ENCODE results near the gene LCNL1. TPM values are rescaled to one million over a fixed set of nuclear protein-coding genes. Genes with fewer than 3 reads are reported as not detected.

The LCNL1 gene
- total RNA-seq, 2 donors from 2014 or later = 6.4 to 9.6 TPM

DNA sequence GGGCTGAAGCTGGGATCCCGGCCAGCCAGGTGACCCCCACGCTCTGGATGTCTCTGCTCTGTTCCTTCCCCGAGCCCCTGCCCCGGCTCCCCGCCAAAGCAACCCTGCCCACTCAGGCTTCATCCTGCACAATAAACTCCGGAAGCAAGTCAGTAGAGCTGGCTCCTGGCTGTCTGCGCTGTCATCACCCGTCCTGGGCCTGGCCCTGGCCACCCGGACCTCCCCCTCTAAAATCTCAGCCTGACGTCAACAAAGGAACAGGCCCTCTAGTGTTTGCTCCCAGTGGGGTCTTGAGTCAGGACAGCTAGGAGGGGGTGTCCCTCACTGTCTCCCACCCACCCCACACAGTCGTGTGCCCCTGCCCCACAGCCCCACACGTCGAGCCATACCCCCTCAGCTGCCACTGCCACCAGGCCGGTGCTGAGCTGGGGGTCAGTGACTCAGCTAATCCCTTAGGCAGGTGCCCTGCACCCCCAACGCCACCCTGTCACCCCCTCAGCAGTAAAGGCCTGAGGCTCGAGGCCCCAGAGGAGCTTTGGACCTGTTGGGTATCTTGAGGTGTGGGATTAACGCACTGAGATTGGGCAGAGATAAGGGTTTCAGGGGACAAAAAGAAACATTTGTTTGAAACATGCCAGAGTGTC, 1.1 kb upstream of the LCNL1 start:
- intact Hi-C loops (cut with DNase I) = no loop called here
- peak; percentile 2 to 3 for ATAC-seq
- peak; percentile 79 for DNase-seq

DNA sequence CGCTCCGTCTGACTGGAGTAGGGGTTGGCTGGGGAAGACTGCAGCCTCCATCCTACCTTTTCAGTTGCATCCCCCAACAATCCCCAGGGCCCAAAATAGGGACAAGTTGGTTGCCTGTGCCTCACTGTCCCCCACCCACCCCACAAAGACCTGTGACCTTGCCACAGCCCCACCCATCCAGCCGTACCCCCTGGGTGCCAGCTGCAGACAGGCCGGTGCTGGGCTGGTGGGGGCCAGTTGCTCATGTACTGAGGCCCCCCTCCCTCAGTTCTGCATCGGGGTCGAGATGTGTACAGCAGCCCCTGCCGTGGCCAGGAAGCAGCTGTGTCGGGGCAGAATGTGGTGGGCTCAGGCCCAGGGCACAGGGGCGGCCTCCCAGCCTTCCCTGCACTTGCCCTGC, 374 bp downstream of the LCNL1 start:
- intact Hi-C loops (cut with DNase I) = no loop called here
- DNase-seq (no peak), ATAC-seq (no peak)

DNA sequence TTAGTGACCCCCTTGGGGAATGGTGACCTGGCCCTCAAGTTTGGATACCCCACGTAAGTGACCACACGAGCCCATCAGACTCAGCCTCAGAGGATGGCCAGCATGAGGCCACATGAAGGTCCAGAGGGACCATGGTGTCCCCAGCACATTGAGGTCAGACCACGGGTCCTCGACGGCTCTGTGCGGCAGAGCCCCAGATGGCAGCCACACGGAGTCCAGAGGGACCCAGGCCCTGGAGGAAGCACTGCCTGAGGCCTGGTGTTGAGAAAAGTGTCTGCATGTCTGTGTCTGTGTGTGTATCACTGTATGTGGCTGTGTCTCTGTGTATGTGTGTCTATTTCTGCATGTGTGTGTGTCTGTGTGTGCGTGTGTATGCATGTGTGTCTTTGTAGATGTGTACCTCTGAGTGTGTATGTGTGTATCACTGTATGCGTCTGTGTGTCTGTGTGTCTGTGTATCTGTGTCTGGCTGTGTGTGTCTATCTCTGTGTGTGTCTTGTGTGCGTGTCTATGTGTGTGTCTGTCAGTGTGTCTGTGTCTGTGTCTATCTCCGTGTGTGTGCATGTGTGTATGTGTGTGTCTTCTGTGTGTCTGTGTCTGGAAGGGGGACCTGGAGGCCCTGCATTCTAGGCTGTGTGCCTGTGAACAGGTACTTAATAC, 992 bp downstream of the LCNL1 start:
- no peak for DNase-seq
- intact Hi-C loops (cut with DNase I) = no loop called here
- ATAC-seq = no peak

DNA sequence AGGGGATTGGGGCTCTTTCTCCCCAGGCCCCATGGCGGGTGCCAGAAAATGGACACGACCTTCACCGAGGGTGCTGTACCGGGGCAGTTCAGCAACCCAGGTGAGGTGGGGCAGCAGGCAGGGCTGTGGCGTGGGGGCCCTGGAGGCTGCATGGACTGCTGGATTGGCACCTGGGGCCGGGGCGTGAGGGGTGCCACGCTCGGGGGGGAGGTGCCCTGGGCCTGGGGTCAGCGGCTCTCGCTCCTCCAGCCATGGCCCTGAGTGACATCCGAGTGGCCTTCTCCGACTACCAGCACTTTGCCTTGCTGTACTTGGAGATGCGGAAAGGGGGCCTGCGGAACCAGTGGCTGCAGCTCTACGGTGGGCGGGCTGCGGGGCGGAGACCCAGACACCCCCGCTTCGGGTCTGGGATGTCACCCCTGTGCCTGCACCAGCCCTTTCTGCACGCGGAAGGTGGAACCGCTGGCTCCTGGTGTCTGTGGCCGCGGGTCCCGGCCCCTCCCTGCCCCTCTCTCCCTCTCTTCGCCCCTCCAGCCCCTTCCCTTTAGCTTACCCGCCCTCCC, 1.8 kb downstream of the LCNL1 start:
- intact Hi-C loops (cut with DNase I) = no loop called here
- DNase-seq = no peak
- no peak for ATAC-seq

DNA sequence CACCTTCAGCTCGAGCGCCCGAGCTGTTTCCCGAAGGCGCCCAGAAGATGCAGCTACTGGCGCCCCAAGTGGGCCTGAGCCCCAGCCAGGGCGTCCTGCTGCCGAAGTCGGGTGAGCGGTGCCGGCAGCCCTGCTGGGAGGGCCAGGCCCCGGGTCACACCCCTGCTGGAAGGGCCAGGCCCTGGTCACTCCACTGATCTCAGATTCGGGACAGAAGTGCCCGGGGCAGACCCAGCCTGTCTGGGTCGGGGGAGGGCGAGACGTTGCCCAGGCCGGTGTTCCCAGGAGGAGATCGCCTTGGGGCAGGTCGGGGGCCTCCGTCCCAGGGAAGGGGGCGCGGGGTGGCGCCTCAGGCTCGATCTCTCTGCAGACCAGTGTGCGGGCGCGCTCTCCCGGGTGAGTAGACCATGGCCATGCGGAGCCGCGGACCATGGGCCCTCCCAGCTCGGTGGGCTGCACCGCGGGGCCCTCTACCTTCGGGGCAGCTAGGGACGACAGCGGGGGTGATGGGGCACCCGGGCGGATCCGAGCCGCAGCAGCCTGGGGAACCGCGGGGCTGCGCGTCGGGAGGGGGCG, 2.3 kb downstream of the LCNL1 start:
- no peak for DNase-seq
- intact Hi-C loops (cut with DNase I) = no loop called here
- peak; percentile 8 for ATAC-seq

DNA sequence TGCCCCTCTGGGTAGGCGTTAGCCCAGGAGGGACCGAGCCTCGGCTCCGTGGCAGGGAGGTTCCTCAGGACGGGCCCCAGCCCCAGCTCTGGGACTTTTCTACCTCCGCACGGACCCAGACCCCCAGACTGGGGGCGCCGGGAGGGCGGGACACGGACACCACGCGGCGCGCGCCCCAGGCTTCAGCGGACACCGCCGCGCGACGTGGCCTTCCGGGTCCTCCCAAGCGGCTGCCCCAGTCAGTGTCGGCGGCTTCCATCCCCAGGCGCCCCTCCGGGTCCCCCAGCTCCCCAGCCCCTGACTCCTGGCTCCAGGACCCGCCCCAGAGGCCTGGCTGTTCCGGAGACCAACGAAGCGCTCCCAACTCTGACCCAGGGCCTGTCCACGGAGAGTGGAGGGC, 3.1 kb downstream of the LCNL1 start:
- ATAC-seq (no peak), DNase-seq (no peak)
- intact Hi-C loops (cut with DNase I) = no loop called here

DNA sequence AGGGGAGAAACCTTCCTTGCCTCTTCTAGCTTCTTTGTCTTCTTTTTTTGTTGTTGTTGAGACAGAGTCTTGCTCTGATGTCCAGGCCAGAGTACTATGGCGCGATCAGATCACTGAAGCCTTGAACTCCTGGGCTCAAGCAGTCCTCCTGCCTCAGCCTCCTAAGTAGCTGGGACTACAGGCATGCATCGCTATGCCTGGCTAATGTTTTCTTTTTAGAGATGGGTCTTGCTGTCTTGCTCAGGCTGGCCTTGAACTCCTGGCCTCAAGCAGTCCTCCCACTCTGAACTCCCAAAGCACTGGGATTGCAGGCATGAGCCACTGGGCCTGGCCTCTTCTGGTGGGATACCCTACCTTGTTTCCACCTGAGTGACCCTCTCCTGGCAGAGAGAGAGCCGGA, 6.1 kb downstream of the LCNL1 start:
- ATAC-seq (no peak), DNase-seq (no peak)
- intact Hi-C loops (cut with DNase I) = no loop called here

DNA sequence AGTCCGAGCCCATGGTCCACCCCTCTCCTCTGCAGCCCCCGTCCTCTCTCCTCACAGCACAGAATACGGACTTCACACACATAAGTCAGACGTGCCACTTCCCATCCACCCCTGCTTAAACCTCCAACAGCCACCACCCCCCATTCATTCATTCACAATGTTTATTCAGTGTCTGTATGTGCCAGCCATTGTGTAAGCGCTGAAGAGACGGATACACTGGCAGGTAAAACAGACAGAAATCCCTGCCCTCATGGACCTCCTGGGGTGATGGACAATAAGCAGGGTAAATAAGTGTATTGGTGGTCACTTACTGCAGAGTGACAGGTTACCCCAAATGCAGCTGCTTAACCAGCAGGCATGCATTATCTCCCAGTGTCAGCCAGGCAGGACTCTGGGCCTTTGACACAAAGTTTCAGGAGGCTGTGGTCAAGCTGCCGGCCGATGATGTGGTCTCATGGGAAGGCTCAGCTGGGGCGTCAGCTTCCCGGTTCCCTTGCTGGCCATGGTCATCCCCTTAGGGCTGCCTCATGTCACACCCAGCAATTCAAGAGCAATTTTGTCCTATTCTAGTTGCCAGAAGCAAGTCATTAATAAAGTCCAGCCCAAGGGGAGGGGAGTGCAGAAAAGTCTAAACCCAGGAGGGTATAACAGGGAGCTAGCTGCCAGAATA, 7.6 kb downstream of the LCNL1 start:
- DNase-seq = no peak
- intact Hi-C loops (cut with DNase I) = loop anchor here in 1 of 2 donors (10.0 kb wide), 1 partner anchor 46 kb away; the partner anchor contains the start of genes C8G and FBXW5
- ATAC-seq = no peak

DNA sequence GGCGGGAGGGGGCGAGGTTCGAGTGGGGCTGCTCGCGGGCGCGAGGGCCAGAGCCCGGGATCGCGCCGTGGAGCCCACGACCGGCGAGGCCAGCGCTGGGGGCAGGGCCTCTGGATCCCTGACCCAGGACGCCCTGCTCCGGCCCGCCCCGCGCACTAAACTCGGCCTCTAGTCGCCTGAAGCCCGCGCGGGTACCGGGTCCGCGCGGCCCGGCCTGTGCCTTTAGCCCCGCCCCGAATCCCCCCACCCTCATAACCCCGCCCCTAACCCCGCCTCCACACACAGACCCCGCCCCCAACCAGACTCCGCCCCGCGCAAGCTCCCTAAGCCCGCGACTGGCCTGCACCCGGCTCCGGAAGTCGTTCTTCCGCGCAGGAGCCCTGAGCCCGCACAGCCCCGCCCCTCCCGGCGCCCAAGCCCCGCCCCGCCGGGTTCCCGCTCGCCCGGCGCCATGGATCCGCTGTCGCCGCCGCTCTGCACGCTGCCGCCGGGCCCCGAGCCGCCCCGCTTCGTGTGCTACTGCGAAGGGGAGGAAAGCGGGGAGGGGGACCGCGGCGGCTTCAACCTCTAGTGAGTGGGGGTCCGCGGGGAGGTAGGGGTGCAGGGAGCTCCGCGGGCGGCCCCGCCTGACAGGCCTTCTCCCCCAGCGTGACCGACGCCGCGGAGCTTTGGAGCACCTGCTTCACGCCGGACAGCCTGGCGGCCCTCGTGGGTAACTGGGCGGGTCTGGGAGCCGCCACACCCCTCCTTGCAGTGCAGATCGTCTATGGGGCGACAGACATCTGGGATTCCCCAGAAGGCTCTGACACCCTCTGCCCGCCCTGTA, 9.4 kb downstream of the LCNL1 start, which contains the start of gene PAXX:
PAXX (plus strand) TSS at position 430 of the 826 bp plus-strand sequence; CDS start at position 452, 22 bp downstream.
- DNase-seq = peak; percentile 95
- intact Hi-C loops (cut with DNase I) = loop anchor here in 1 of 2 donors (10.0 kb wide), 1 partner anchor 47 kb away; the partner anchor contains the start of genes C8G and FBXW5
- ATAC-seq = peak; percentile 93 to 97

DNA sequence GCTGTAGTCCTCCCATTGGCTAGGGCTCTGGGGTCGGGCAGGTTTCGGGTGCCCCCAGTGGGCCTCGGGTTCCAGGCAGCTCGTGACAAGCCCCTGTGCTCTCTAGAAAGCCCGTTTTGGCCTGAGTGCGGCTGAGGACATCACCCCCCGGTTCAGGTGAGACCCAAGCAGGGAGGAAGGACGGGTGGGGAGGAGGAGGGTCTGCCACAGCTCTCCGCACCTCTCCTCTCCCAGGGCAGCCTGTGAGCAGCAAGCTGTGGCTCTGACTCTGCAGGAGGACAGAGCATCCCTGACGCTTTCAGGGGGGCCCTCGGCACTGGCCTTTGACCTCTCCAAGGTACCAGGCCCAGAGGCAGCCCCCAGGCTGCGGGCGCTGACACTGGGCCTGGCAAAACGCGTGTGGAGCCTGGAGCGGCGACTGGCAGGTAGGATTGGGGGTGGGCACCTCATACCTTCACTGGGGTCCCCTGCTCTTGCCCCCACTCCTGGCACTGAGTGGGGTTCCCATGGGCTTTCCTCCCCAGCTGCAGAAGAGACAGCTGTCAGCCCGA, 10.1 kb downstream of the LCNL1 start:
- ATAC-seq (no peak), DNase-seq (no peak)
- intact Hi-C loops (cut with DNase I) = loop anchor here in 1 of 2 donors (10.0 kb wide), 1 partner anchor 48 kb away; the partner anchor contains the start of genes C8G and FBXW5

DNA sequence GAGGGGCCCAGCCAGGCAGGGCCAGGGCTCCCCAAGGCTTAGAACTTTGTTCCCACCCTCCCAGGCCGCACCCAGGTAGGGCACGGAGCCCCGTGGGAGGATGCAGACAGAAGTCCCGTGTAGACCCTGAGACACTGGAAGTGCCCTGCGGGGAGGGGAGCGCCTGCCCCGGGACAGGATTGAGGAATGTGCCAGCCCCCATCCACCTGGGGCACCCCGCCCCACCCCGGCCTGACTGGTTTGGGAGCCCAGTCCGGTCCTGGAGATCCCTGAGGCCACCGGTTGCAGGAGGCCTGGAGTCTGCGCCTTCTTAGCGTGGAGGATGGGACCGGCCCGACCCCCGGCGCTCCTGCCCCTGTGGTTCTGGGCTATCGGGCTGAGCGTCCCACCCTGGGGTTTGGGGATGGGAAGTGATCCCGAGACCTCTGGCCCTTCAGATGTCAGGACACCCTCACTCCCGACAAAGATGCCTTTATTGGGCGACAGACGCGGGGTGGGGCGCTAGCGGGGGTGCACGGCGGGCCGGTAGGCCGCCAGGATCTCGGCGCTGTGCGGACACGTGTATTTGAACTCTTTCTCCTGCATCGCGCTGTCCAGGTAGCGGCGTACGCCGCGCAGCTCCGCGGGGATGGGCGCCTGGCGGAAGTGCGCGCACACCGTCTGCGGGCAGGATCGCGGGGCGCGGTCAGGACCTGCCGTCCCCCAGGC, 11.5 kb downstream of the LCNL1 start:
- ATAC-seq = no peak
- DNase-seq = no peak
- intact Hi-C loops (cut with DNase I) = loop anchor here in 1 of 2 donors (10.0 kb wide), 1 partner anchor 50 kb away; the partner anchor contains the start of genes C8G and FBXW5

DNA sequence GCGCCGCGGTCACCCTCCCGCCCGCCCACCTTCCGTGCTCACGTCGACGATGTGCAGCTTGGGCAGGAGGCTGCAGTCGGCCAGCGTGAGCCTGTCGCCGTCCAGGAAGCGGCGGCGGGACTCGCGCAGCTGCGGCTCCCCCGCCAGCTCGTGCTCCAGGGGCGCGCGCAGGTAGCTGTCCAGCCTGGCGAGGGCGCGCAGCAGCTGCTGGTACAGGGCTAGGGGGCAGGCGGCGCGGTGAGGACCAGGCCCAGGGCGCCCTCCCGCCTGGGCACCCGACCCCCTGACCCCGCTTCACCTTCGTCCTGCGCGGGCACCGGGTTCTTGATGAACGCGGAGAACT, 12.1 kb downstream of the LCNL1 start:
- ATAC-seq (no peak), DNase-seq (no peak)
- intact Hi-C loops (cut with DNase I) = loop anchor here in 1 of 2 donors (10.0 kb wide), 1 partner anchor 50 kb away; the partner anchor contains the start of genes C8G and FBXW5

DNA sequence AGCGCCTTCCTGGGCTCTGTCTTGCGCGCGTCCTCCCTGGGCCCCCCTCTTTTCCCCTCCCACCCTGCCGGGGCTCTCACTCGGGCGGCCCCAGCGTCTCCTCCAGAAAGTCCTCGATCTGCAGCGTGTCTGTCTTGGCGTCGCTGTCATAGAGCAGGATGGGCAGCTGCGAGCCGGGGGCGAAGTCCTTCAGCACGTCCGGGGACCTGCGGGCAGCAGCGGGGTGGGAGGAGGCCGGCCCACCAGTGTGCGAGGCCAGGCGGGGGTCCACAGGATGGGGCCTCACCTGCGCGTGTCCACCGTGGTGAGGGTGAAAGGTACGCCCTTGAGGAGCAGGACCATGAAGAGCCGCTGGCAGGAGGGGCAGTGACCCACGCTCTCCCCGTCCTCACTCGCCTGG, 12.6 kb downstream of the LCNL1 start:
- DNase-seq = no peak
- intact Hi-C loops (cut with DNase I) = loop anchor here in 1 of 2 donors (10.0 kb wide), 1 partner anchor 51 kb away; the partner anchor contains the start of genes C8G and FBXW5
- ATAC-seq = no peak

DNA sequence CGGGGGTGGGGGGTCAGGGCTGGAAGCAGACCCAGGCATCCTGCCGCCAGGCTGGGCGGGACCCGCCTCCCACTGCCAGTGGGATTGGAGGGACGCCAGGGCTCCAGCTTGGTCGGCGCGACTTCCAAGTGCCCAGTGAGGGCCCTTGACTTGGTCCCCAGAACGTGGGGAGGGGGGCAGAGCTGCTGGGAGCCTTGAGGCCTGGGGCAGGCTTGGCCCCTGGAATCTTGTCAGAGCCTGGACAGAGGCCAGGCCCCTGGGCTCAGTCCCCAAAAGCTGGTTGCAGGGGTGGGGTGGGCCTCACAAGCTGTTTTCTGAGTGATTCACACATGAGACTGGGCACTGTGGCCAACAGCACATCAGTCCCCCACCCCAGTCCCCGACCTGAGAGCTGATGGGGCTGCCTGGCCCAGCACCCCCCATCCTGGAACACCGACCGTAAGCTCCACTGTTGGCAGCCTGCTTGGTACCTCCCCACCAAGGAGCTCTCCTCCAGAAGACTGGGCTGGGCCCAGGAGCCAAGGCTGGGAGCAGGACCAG, 13.0 kb downstream of the LCNL1 start:
- peak; percentile 1 to 7 for ATAC-seq
- intact Hi-C loops (cut with DNase I) = loop anchor here in 1 of 2 donors (10.0 kb wide), 1 partner anchor 51 kb away; the partner anchor contains the start of genes C8G and FBXW5
- peak; percentile 72 for DNase-seq

DNA sequence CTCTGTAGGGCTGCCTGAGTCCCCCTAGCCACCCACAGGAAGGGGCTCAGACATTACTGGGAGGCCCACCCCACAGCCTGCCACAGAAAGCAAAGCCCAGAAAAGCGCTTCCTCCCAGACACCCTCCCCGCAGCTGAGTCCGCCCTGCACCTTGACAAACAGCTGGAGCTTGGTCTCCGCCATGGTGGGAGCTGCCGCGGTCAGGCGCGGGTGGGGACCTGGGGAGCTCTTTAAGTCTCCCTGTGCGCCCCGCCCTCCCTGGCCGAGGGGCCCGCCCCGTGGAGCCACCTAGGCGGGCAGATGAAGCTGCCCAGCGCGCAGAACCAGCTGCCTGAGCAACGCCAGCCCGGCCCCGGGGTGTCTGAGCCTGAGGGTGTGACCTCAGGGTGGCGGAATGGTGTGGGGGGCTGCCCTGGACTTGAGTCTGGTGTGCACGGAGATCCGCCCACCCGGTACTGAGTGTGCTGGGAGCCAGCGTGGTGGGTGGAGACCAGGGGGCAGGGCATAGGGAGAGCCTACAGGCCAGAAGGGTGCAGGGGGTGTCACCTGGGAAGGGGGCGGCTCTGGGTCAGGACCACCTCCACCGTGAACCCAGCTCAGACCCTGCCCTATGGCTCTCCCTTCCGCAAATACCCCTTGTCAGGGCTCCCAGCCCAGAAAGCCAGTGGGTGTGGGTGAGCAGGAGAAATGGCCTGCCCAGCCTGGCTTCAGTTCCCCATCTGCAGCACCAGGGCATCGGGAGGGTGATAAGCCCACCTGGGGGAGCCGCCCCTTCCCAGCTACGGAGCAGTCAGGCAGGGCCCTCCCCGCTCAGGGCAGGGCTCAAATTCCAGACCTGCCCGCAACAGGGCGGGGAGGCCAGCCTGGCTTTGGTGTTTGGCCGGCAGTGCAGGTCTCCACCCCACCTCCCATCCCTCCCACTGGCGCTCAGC, 13.8 kb downstream of the LCNL1 start, which contains the start of gene CLIC3:
CLIC3 (minus strand) TSS at position 208 of the 932 bp plus-strand sequence; CDS start at position 183, 25 bp downstream.
- DNase-seq = no peak
- intact Hi-C loops (cut with DNase I) = loop anchor here in 1 of 2 donors (10.0 kb wide), 1 partner anchor 52 kb away; the partner anchor contains the start of genes C8G and FBXW5
- ATAC-seq = peak; percentile 5 to 16

DNA sequence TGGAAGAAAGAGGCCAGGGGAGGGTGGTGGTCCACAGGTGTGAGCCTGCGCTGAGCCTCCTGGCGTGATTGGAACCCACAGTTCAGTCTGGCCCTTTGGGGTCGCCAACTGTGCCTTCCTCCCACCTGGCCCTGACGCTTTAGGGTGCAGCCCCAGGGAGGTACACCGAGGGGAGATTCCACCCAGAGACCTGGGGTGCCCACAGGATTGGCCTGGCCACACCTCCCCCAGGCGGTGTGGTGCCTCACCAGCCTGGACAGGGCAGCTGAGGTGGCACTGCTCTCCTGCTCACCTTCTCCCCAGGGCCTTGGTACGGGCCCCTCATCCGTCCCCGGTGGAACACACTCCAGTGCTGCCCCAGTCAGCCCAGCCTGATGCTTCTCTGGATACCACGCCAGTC, 14.6 kb downstream of the LCNL1 start:
- ATAC-seq (no peak), DNase-seq (no peak)
- intact Hi-C loops (cut with DNase I) = loop anchor here in 1 of 2 donors (10.0 kb wide), 1 partner anchor 53 kb away; the partner anchor contains the start of genes C8G and FBXW5
